ENCODE data around the gene RRP12. TPM values are rescaled to one million over a fixed set of nuclear protein-coding genes. Genes with fewer than 3 reads are reported as not detected.
"Not testable (repeated sequence)": the region's sequence is repeated elsewhere in the genome, so short reads cannot be mapped to it uniquely, and the experiment has no call there.

Gene RRP12
- total RNA-seq, 2 experiments from 2014 or later = 30.7 to 38.1 TPM

- H3K27me3 Mint-ChIP-seq = no peaks in the 10 kb centered on the region
- CTCF ChIA-PET = interaction anchor here (0.8 to 1.2 kb wide), 3 partner anchors 36 to 83 kb away, joined by 3 read pairs; partner anchors contain the start of gene RRP12
Measured at GRCh38 chr10:97356918-97357317, 44.2 kb downstream of the RRP12 start.

DNA sequence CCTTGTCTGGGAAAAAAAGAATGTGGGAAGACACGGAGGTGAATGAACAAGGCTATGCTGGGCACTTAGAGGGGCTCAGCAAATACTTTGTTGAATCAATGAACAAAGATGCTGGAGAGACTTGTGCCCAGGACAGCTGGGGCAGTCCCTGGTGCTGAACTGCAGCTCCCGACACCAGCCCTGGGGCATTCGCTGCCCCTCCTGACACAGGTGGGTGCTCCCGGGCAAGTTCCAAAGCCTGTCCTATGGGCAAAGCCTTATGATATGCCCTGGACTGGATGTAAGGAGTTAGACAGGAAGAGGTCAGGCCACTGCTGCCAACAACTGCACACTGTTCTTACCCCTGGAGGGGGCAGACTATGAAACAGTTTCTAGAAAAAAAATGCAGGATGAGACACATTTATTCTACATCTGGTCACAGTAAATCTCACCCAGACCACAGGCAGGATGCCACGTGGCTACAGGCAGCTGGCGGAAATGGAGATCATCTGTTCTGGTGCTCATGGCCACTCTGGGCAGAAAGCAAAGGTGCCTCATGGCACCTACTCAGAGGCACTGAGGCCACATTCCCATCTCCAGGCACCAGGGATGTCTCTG lies 44.7 kb downstream of the RRP12 start:
- CTCF ChIA-PET = interaction anchor here (0.6 to 1.6 kb wide), 8 partner anchors 7 to 283 kb away, joined by 3 to 8 read pairs (median 3); partner anchors contain the start of gene RRP12
- peak; percentile 58 for ATAC-seq
- peaks cover 8% of the 10 kb centered on the region for H3K4me1 Mint-ChIP-seq
- H3K4me3 Mint-ChIP-seq = no peak overlapping the region
- H3K36me3 Mint-ChIP-seq = peaks cover 2% of the 10 kb centered on the region
- H3K27me3 Mint-ChIP-seq = no peaks in the 10 kb centered on the region
- no peaks in the 10 kb centered on the region for H3K9me3 Mint-ChIP-seq (ENCODE audit: low read depth)
- peak overlapping the region; percentile 35 for H3K27ac Mint-ChIP-seq
- peak; percentile 56 for DNase-seq

More at GRCh38 chr10:97356918-97357317, 44.2 kb downstream of the RRP12 start:
- ATAC-seq (no peak), DNase-seq (no peak)
- no peak overlapping the region for H3K27ac Mint-ChIP-seq
- no peak overlapping the region for H3K4me3 Mint-ChIP-seq
- peaks cover 2% of the 10 kb centered on the region for H3K36me3 Mint-ChIP-seq
- peaks cover 8% of the 10 kb centered on the region for H3K4me1 Mint-ChIP-seq
- no peaks in the 10 kb centered on the region for H3K9me3 Mint-ChIP-seq (ENCODE audit: low read depth)

DNA sequence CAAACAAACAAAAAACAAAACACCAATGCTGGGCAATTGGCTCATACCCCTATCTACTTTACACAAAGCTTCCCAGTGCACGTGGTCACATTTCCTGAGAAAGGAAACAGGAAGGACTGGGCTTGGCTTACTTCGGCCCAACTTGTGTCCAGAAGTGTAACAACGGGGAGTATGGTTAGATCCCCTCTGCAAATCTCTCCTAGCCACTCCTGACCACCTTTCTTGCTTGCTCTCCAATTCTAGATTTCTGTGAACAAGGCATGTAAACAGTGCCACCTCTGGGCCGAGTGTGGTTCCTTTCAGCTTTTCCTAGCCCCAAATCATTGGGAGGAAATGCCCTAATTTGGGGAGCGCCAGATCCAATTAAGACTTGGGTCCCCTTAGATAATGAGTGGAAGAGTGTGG lies 45.6 kb downstream of the RRP12 start:
- Mint-ChIP-seq H3K4me1 (peaks cover 8% of the 10 kb centered on the region), H3K27me3 (no peaks in the 10 kb centered on the region), H3K4me3 (no peak overlapping the region), H3K9me3 (ENCODE audit: low read depth) (no peaks in the 10 kb centered on the region), H3K36me3 (peaks cover 2% of the 10 kb centered on the region), H3K27ac (no peak overlapping the region)
- ATAC-seq = no peak
- CTCF ChIA-PET = interaction anchor here (0.6 to 1.6 kb wide), 6 partner anchors 8 to 553 kb away, joined by 3 to 8 read pairs (median 4); no protein-coding TSS in a partner anchor
- no peak for DNase-seq

DNA sequence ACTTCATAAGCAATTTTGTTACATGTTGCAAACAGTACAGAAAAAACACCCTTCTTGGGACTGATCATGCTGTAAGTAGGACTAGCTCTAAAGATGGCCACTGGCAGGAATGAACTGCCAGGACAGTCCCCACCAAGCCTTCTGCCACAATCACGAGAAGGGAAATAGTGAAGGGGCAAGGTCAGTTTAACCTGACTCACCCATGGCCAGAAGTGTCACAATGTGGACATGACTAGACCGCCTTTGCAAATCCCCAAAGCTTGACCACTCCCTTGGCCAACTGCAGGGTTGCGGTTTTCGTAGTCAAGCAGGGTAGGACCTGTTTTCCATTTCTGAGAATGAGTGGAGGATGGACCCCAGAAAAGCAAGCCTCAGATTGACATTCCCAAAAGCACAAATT lies 47.2 kb downstream of the RRP12 start:
- CTCF ChIA-PET = no interaction called here
- no peaks in the 10 kb centered on the region for H3K9me3 Mint-ChIP-seq (ENCODE audit: low read depth)
- ATAC-seq = no peak
- DNase-seq = no peak
- H3K36me3 Mint-ChIP-seq = peaks cover 4% of the 10 kb centered on the region
- H3K27me3 Mint-ChIP-seq = no peaks in the 10 kb centered on the region
- H3K27ac Mint-ChIP-seq = no peak overlapping the region
- H3K4me1 Mint-ChIP-seq = peaks cover 8% of the 10 kb centered on the region
- no peak overlapping the region for H3K4me3 Mint-ChIP-seq

GRCh38 chr10:97349752-97350513 lies 51.2 kb downstream of the RRP12 start:
- no peaks in the 10 kb centered on the region for H3K9me3 Mint-ChIP-seq (ENCODE audit: low read depth)
- no peak for DNase-seq
- no peak overlapping the region for H3K4me3 Mint-ChIP-seq
- ATAC-seq = no peak
- no peaks in the 10 kb centered on the region for H3K27me3 Mint-ChIP-seq
- CTCF ChIA-PET = no interaction called here
- no peaks in the 10 kb centered on the region for H3K4me1 Mint-ChIP-seq
- no peak overlapping the region for H3K27ac Mint-ChIP-seq
- peaks cover 1% of the 10 kb centered on the region for H3K36me3 Mint-ChIP-seq

DNA sequence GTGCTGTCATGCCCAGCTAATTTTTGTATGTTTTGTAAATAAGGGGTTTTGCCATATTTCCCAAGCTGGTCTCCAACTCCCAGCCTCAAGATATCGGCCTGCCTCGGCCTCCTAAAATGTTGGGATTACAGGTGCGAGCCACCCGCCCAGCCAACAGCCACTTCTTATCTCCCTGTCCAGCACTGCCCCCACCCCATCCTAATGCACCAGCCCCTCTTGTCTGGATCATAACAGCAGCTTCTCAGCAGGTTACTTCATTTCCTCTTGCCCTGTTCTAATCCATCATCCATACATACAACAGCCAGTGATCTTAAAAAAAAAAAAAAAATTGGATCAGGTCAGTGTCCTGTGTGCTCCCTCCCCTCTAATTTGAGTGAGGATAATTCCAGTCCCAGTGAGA lies 53.8 kb downstream of the RRP12 start:
- Mint-ChIP-seq H3K9me3 (ENCODE audit: low read depth) (no peaks in the 10 kb centered on the region), H3K4me1 (no peaks in the 10 kb centered on the region), H3K36me3 (peaks cover 1% of the 10 kb centered on the region), H3K27ac (no peak overlapping the region), H3K27me3 (peaks cover 3% of the 10 kb centered on the region), H3K4me3 (no peak overlapping the region)
- no peak for DNase-seq
- ATAC-seq = no peak
- CTCF ChIA-PET = no interaction called here

GRCh38 chr10:97343664-97344063 lies 57.5 kb downstream of the RRP12 start:
- H3K27ac Mint-ChIP-seq; H3K27me3 Mint-ChIP-seq; H3K4me3 Mint-ChIP-seq; H3K4me1 Mint-ChIP-seq; DNase-seq; ATAC-seq; H3K36me3 Mint-ChIP-seq; H3K9me3 Mint-ChIP-seq (ENCODE audit: low read depth): not testable (repeated sequence)
- CTCF ChIA-PET = interaction anchor here (1.3 kb wide), 1 partner anchor 10 kb away, joined by 3 read pairs; no protein-coding TSS in a partner anchor

GRCh38 chr10:97341416-97341815 lies 59.7 kb downstream of the RRP12 start:
- Mint-ChIP-seq H3K4me1 (no peaks in the 10 kb centered on the region), H3K27me3 (peaks cover 24% of the 10 kb centered on the region), H3K4me3 (no peak overlapping the region), H3K36me3 (no peaks in the 10 kb centered on the region), H3K27ac (no peak overlapping the region), H3K9me3 (ENCODE audit: low read depth) (no peaks in the 10 kb centered on the region)
- DNase-seq = no peak
- CTCF ChIA-PET = interaction anchor here (1.3 kb wide), 1 partner anchor 131 kb away, joined by 4 read pairs; no protein-coding TSS in a partner anchor
- no peak for ATAC-seq

DNA sequence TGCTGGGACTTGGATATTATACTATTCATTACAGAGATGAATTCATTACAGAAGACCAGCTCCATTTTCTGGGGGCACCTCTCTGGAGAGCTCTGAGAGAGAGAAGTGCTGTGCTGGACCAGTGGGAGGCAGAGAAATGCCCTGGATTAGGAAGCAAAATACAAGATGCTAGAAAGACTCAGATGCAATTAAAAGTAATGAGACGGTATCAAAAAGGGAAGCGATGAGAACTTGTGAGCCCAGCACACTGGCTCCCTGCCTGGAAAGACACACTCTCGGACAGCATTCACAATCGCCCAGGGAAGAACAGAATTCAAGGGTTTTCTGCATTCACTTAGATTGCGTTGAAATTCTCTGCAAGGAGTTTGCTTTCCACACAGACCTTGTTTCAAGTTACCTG lies 63.1 kb downstream of the RRP12 start:
- CTCF ChIA-PET = no interaction called here
- H3K36me3 Mint-ChIP-seq = no peaks in the 10 kb centered on the region

DNA sequence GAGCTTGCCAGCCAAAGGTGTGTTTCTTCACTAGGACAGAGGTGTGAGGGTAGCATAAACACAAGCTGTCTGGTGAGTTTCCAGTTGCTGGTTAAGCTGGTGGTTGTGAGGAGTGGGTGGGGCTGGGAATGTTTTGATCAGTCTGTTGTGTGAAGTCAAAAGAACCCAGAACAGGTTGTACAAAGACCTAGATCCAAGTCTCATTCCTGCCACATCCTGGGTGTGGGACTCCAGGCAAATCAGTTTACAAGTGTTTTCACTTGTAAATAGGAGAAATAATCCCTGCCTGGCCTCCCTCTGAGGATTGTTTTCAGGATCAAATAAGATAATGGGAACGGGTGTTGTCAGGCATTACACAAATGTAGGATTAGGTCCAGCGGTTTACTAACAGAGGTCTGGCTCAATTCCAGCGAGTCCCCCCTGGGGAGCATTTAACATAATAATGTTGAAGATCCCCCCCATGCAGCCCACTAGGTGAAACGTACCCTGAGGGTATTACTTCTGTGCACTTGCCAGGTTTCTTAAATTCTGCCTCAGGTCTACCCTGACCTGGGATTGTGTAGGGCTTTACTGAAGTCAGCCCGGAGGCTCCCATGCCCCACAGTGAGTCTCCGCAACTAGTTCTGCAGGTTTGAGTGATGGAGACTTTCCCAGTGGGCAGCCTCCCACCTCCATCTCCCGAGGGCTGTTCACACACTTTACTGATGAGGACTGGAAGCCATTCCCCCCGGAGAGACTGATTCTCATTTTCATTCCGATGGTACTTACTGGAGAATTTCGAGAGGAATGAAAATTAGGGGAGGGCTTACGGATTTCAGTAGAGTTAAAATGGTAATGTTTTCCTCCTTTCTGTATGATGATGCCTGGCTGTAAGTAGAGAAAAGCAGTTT lies 64.0 kb downstream of the RRP12 start:
- ATAC-seq (no peak), DNase-seq (no peak)
- no peaks in the 10 kb centered on the region for H3K9me3 Mint-ChIP-seq (ENCODE audit: low read depth)
- H3K27me3 Mint-ChIP-seq = peaks cover 27% of the 10 kb centered on the region
- CTCF ChIA-PET = no interaction called here
- peaks cover 18% of the 10 kb centered on the region for H3K4me1 Mint-ChIP-seq
- H3K36me3 Mint-ChIP-seq = peaks cover 2% of the 10 kb centered on the region
- H3K27ac Mint-ChIP-seq = no peak overlapping the region
- no peak overlapping the region for H3K4me3 Mint-ChIP-seq

More for the DNA sequence above, 63.1 kb downstream of the RRP12 start:
- Mint-ChIP-seq H3K4me3 (no peak overlapping the region), H3K27ac (no peak overlapping the region), H3K4me1 (peaks cover 9% of the 10 kb centered on the region), H3K9me3 (ENCODE audit: low read depth) (no peaks in the 10 kb centered on the region), H3K27me3 (peaks cover 30% of the 10 kb centered on the region)
- ATAC-seq (no peak), DNase-seq (no peak)

GRCh38 chr10:97336446-97336845 lies 64.7 kb downstream of the RRP12 start:
- Mint-ChIP-seq H3K9me3 (ENCODE audit: low read depth) (no peaks in the 10 kb centered on the region), H3K27me3 (peaks cover 23% of the 10 kb centered on the region), H3K36me3 (peaks cover 3% of the 10 kb centered on the region), H3K27ac (no peak overlapping the region), H3K4me1 (peaks cover 23% of the 10 kb centered on the region), H3K4me3 (no peak overlapping the region)
- ATAC-seq = no peak
- CTCF ChIA-PET = no interaction called here
- DNase-seq = no peak

GRCh38 chr10:97336006-97336405 lies 65.1 kb downstream of the RRP12 start:
- no peak for DNase-seq
- peaks cover 23% of the 10 kb centered on the region for H3K27me3 Mint-ChIP-seq
- CTCF ChIA-PET = no interaction called here
- peaks cover 26% of the 10 kb centered on the region for H3K4me1 Mint-ChIP-seq
- peak overlapping the region; percentile 41 for H3K4me3 Mint-ChIP-seq
- ATAC-seq = no peak
- no peak overlapping the region for H3K27ac Mint-ChIP-seq
- no peaks in the 10 kb centered on the region for H3K9me3 Mint-ChIP-seq (ENCODE audit: low read depth)
- H3K36me3 Mint-ChIP-seq = peaks cover 6% of the 10 kb centered on the region

GRCh38 chr10:97335188-97335619 lies 65.9 kb downstream of the RRP12 start:
- ATAC-seq = no peak
- CTCF ChIA-PET = no interaction called here

More at GRCh38 chr10:97335188-97335619, 65.9 kb downstream of the RRP12 start:
- no peak for DNase-seq
- peaks cover 26% of the 10 kb centered on the region for H3K4me1 Mint-ChIP-seq
- H3K27me3 Mint-ChIP-seq = peaks cover 23% of the 10 kb centered on the region
- H3K4me3 Mint-ChIP-seq = peak overlapping the region; percentile 77
- H3K36me3 Mint-ChIP-seq = peaks cover 8% of the 10 kb centered on the region
- H3K9me3 Mint-ChIP-seq (ENCODE audit: low read depth) = no peaks in the 10 kb centered on the region
- peak overlapping the region; percentile 19 for H3K27ac Mint-ChIP-seq
